ENCODE data around the gene CRNN.

CRNN gene

GRCh38 chr1:152413909-152414308, at the start of gene CRNN:
Gene CRNN (minus strand): TSS chr1:152414263. CDS start chr1:152412233, 2,030 bp downstream.
- intact Hi-C loops (cut with DNase I), result no loop called here

DNA sequence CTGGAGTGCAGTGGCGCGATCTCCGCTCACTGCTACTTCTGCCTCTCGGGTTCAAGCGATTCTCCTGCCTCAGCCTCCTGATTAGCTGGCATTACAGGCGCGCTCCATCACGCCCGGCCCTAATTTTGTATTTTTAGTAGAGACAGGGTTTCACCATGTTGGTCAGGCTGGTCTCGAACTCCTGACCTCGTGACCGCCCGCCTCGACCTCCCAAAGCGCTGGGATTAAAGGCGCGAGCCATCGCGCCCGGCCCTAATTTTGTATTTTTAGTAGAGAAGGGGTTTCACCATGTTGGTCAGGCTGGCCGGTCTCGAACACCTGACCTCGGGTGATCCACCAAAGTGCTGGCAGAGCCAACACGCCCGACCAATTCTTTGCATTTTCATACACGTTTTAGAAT, 48.6 kb upstream of the CRNN start:
- no peak for DNase-seq
- intact Hi-C loops (cut with DNase I), result no loop called here

More at GRCh38 chr1:152413909-152414308, at the start of gene CRNN:
- DNase-seq, result no peak

GRCh38 chr1:152461544-152461943, 47.5 kb upstream of the CRNN start:
- intact Hi-C loops (cut with DNase I), result no loop called here
- DNase-seq, result peak in 3 of 10 donors; percentile 26 to 60 (median 42)

DNA sequence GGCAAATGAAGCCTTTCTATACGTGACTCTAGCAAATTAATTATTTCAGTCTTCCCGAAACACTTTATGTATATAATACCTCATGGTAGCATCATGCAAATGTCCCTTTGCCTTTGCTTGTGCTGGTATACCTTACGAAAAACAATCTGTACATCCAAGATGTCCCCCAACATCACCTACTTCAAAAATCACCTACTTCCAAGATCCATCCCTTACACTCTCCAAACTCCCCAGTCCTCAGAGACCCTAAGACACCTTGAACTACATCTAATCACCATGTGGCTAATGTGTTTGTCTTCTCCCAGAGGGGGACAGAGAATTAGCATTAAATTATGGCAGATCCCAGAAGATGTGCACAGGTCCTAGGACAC, 46.5 kb upstream of the CRNN start:
- no peak for DNase-seq
- intact Hi-C loops (cut with DNase I), result no loop called here

DNA sequence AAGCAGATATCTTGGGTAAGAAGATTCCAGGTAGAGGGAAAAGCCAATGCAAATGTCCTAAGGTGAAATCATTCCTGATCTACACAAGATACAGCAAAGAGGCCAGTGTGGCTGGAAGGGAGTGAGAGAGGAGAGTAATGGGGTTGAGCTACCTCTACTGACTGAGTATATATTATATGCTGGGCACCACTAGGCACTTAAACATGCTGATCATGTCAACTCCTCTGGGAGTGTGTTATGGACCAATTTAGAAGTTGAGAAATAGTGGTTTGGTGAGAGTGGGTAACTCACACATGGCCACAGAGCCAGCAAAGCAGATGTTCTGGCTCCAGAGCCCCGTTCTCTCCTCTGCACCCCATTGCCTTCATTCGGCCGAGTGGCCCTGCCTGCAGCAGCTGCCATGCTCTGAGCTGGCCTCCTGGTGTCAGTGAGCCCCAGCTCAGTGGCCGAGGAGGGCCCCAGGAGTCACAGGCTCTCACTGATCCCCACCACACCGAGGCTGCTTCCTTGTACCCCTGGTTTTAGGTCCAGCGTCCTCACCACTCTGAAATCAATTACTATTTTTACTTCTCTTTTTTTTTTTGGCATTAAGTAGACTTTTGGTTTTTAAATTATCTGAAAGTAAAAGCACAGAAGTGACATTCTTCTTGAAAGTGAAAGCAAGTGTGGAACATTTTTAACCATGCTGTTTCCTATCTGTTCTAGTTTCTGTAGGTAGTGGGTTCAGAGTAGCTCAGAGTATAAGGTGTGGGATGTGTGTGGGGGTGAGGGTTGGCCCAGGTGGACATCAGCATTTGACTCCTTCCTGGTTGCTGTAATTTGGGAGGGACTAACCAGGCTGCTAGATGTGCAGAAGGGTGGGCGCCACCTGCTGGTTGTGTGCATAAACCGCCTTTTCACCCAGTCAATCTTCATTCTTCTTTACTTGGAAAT, 45.8 kb upstream of the CRNN start:
- intact Hi-C loops (cut with DNase I), result loop anchor here (2.0 kb wide), 1 partner anchor 407 kb away; no protein-coding TSS in a partner anchor
- DNase-seq, result peak in 9 of 10 donors; percentile 34 to 92 (median 74)

- intact Hi-C loops (cut with DNase I), result loop anchor here (1.0 to 2.0 kb wide), 2 partner anchors 268 to 406 kb away; no protein-coding TSS in a partner anchor
- peak in 9 of 10 donors; percentile 58 to 95 (median 79) for DNase-seq
These were observed 44.5 kb upstream of the CRNN start for GRCh38 chr1:152458384-152459185.

DNA sequence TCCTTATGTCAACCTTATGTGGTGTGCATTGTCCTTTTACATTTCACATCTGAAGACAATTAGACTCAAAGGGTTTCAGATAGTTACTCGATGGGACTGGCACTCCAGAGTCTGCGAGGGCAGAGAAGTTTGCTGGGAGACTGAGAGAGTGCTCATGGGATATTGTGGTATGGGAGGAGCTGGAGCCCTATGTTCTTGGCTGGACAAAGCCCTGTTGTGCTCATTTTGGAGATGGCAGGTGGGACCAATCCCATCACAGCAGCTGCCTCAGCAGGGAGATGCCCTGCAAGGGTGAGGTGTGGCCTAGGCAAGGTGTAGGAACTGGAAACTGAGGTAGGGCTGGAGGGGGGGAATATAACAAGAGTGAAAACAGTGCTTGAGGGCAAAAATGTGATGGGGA, 43.5 kb upstream of the CRNN start:
- intact Hi-C loops (cut with DNase I), result no loop called here
- no peak for DNase-seq

DNA sequence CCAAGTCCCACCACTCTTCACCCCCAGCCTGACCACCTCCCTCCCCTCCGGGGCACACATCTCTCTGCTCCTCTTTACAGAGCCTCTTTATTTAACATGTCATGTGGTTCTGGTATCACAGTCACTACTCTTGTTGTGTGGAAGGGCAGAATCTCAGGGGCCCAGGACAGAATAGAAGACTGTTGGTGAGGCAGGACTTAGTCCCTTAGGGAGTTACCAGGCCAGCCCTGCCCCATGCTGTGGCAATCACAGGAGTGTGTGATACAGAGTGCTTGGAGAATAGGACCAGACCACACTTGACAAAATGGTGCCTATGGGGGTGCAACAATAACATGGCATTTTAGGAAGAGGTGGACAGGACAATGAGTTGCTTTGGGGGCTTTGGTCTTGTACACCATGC, 43.0 kb upstream of the CRNN start:
- DNase-seq, result no peak
- intact Hi-C loops (cut with DNase I), result no loop called here

DNA sequence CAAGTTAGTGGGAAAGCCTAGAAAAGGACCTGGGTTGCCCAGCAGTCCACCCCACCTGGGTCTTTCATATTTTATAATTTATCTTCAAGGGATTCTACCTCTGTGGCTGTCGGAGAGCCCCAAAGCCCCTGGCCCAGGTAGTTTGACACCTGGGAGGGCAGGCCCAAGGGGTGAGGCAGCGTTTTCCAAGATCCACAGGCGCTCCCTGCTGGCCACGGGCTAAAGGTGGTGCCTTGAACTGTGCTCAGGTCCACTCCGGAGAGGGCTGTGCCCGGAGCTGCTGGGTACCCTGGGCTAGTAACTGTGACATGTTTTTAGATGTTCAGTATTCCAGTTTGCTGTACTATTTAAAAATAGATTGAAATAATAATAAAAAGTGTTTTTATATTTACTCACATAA, 37.2 kb upstream of the CRNN start:
- no peak for DNase-seq
- intact Hi-C loops (cut with DNase I), result no loop called here

- intact Hi-C loops (cut with DNase I), result no loop called here
- no peak for DNase-seq
These were observed 35.6 kb upstream of the CRNN start for GRCh38 chr1:152449661-152450060.

DNA sequence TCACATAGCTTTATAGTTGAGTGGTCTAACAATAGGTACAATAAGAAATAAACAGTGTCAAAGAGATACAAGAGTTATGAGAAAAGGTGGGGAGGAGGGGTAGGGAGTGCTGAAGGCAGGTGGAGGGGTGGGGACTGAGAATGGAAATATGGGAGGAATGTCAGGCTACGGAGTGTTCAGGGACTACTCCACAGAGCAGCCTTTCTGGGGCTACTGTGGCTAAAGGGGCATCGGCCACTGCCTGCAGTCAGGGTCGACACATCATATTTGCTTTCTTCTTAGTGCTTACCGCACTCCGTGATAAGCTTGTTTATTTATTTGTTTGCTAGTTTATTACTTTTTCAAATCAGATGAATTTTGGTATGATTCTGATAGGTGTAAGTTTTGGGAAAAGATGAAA, 34.4 kb upstream of the CRNN start:
- DNase-seq, result no peak
- intact Hi-C loops (cut with DNase I), result no loop called here

- no peak for DNase-seq
- intact Hi-C loops (cut with DNase I), result no loop called here
These were observed 34.0 kb upstream of the CRNN start for GRCh38 chr1:152448095-152448494.

DNA sequence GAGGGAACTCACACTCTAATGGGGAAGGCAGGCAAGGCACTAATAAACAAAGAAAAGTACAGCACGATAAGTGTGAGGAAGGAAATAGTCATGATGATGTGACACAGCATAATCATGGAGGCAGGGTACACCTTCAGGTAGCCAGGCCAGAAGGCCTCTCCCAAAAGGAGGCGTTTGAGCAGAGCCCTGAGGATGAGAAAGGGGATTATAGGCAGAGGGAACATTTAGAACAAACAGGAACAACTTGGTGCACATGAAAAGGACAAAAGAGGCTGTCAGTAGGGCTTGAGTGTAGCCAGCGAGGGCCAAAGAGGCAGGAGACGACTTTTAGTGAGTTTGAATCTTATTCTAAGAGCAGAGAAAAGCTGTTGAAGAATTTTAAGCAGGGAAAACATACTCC, 33.4 kb upstream of the CRNN start:
- intact Hi-C loops (cut with DNase I), result no loop called here
- no peak for DNase-seq

- intact Hi-C loops (cut with DNase I), result no loop called here
- no peak for DNase-seq
These were observed 30.0 kb upstream of the CRNN start for GRCh38 chr1:152444045-152444444.

GRCh38 chr1:152442765-152443164, 28.7 kb upstream of the CRNN start:
- intact Hi-C loops (cut with DNase I), result no loop called here
- no peak for DNase-seq

DNA sequence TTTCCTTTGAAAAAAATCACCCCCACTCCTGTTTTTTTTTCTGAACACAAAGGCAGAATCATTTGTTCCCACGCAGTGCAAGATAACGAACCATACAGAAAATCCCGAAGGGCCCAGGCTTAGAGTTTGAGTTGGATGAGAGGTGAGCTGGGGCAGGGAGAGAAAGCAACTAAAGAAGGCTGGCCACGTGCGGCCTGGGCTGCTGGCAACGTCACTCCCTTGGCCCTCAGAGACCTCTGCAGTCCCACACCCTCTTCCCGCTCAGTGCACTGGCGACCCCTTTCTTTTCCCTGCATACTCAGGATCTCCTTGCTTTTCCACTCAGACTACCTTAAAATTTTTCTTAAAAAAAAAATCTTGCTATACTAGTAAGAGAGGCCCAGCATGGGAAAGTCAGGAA, 28.2 kb upstream of the CRNN start:
- no peak for DNase-seq
- intact Hi-C loops (cut with DNase I), result no loop called here

DNA sequence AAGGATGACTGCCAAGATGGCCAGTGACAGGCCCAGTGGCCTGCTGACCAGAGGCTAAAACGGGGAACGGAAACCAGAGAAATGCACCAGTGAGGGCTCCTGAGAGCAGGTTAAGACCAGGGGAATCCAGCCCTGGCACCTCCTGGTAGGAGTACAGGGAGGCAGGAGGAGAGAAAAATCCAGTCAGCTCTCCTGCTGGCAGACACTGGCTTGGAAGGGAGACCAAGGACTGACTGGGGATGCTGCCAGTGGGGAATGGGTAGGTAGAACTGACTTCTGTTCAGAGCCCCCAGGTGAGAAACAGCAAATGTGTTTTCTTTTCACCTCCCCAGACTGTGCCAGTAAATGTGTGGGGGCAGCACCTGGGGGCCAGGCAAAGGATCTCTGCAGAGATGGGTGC, 27.7 kb upstream of the CRNN start:
- intact Hi-C loops (cut with DNase I), result no loop called here
- DNase-seq, result no peak

DNA sequence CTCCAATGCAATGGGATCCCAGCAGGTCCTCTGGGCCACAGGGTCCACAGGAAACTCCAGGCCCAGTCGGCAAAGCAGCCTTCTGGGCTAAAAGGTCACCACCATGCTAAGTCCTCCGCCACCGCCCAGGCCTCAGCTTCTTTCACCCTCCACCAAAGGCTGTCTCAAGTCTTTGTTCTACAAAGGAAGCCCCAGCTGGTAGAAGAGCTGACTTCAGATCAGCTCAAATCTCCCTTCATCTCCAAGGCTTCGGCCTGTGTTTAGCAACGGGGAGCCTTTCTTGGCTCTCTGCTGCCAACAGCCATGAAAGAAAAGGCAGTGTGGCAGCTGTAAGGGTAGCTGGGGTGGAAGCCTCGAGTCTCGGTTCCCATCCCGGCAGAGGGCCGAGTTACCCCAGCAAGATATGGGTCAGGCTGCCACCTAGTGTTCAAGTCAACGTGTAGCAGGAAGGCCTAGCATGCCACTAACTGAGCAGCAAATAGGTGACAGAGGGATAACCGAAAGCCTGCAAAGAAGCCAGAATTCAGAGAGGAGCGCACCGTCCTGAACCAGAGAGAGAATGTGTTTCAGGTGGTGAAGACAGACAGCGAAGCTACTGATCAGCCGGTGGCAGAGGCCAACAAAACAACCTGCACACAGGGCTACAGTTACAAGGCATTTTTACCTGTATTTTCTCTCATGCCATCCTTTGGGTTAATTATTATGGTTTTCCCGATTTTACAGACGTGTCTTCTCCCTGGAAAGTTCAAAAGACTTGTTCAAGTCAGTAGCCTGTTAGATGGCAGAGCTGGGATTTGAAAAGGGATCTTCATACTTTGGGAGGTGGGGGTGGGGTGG, 26.8 kb upstream of the CRNN start:
- peak; percentile 39 to 92 (median 62) for DNase-seq
- intact Hi-C loops (cut with DNase I), result loop anchor here (1.0 kb wide), 1 partner anchor 251 kb away; no protein-coding TSS in a partner anchor

DNA sequence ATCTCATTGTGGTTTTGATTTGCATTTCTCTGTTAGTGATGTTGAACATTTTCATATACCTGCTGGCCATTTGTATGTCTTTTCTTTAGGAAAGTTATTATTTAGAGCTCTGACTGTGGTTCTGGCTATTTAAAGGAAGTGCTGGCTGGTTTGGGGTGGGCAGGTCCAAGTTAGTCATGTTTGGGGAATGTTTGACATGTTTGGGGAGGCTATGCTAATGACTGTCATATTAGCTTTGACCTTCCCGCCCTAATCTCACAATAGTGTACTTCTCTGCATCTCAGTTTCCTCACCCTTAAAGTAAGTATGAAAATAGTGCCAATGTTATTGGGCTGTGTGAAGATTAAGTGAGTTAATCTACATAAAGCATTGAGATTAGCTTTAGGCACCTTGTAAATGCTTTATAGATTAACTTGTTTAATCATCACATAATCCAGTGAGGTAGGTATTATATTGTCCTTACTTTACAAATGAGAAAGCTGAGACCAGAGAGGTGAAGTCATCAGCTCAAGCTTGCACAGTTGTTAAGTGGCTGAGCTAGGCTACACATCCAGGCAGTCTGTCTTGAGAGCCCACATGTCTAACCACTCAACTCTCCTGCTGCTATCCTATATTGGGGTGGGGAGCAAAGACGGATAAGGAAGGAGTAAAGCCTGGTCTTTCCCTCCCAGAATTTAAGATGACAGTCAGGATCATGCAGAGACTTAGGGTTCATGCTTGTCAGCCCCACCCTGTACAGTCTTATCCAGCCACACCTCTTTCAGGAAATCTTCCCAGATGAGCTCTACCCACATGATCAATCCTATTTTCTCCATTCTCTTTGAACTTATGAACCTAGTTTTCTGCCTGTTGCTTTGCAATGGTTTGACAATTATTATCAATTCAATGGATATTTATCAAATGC, 22.8 kb upstream of the CRNN start:
- intact Hi-C loops (cut with DNase I), result no loop called here
- DNase-seq, result no peak
